HepG2 (cell line): ENCODE results near the gene ATP6V1G2. TPM values are rescaled to one million over a fixed set of nuclear protein-coding genes. Genes with fewer than 3 reads are reported as not detected.

ENCODE experiments used
- AHDC1 ChIP-seq: sonication (generic); formaldehyde crosslinking; IDR thresholded peaks from 2 replicates; pipeline ENCODE4 v1.5.1; 2020; ENCODE audit warnings: mild to moderate bottlenecking, missing genetic modification reagents, borderline replicate concordance
- CENPT ChIP-seq: sonication (generic); formaldehyde crosslinking; IDR thresholded peaks from 2 replicates; pipeline ENCODE4 v1.8.0; 2022; ENCODE audit warnings: low read depth, mild to moderate bottlenecking, moderate library complexity, missing genetic modification reagents
- FOSL2 ChIP-seq: sonication (generic); formaldehyde crosslinking; IDR thresholded peaks from 2 replicates; pipeline ENCODE4 v1.4.0; 2020; ENCODE audit warnings: missing genetic modification reagents
- HMG20B ChIP-seq: conservative IDR thresholded peaks from 2 replicates; pipeline ENCODE4 v1.6.1; 2016; ENCODE audit warnings: missing genetic modification reagents, missing compliant biosample characterization
- MNT ChIP-seq: fragments of 450-650 bp; IDR thresholded peaks from 2 replicates; pipeline ENCODE4 v1.6.1; 2016
- NBN ChIP-seq: fragments of 450-650 bp; conservative IDR thresholded peaks from 2 replicates; pipeline ENCODE4 v1.6.1; 2017
- NCOR1 ChIP-seq: fragments of 200-600 bp; sonication (generic); IDR thresholded peaks from 2 replicates; pipeline ENCODE4 v1.7.0; 2017; ENCODE audit warnings: antibody characterized with exemption, low read length, borderline replicate concordance
- PHF21A ChIP-seq: sonication (generic); formaldehyde crosslinking; IDR thresholded peaks from 2 replicates; pipeline ENCODE4 v1.5.0; 2020; ENCODE audit warnings: mild to moderate bottlenecking, missing genetic modification reagents
- PLSCR1 ChIP-seq: sonication (generic); formaldehyde crosslinking; IDR thresholded peaks from 2 replicates; pipeline ENCODE4 v1.5.0; 2020; ENCODE audit warnings: missing genetic modification reagents, mild to moderate bottlenecking, borderline replicate concordance
- PRPF4 ChIP-seq: fragments of 200-400 bp; formaldehyde crosslinking; IDR thresholded peaks from 2 replicates; pipeline ENCODE4 v1.6.1; 2016; ENCODE audit warnings: low read length, low read depth; ENCODE audit not compliant: poor library complexity, severe bottlenecking
- SOX6 ChIP-seq, 2 experiments: fragments of 450-650 bp in 1 of 2; sonication (generic) in 1 of 2; formaldehyde crosslinking in 1 of 2; IDR thresholded peaks; 2 replicates each; pipeline versions ENCODE4 v1.4.0 to v1.6.1; 2017 to 2020; ENCODE audit warnings: antibody characterized with exemption in 1 of 2, mild to moderate bottlenecking in 1 of 2, missing genetic modification reagents in 1 of 2
- XRCC5 ChIP-seq: fragments of 200-400 bp; formaldehyde crosslinking; optimal IDR thresholded peaks from 2 replicates; pipeline ENCODE3; 2017; ENCODE audit warnings: mild to moderate bottlenecking, low read length
- ZBTB43 ChIP-seq: sonication (generic); formaldehyde crosslinking; conservative IDR thresholded peaks from 2 replicates; pipeline ENCODE4 v1.4.0; 2020; ENCODE audit warnings: missing genetic modification reagents
- ZC3H13 ChIP-seq: sonication (generic); formaldehyde crosslinking; IDR thresholded peaks from 2 replicates; pipeline ENCODE4 v1.8.1; 2023; ENCODE audit warnings: mild to moderate bottlenecking, missing genetic modification reagents, moderate library complexity
- ZHX1 ChIP-seq: sonication (generic); formaldehyde crosslinking; IDR thresholded peaks from 2 replicates; pipeline ENCODE4 v1.8.1; 2022; ENCODE audit warnings: low read depth, mild to moderate bottlenecking, missing genetic modification reagents
- ZNF232 ChIP-seq: sonication (generic); formaldehyde crosslinking; IDR thresholded peaks from 2 replicates; pipeline ENCODE4 v1.4.0; 2020; ENCODE audit warnings: missing genetic modification reagents, borderline replicate concordance
- polyA plus RNA-seq, 8 experiments: library from polyadenylated mRNA; depleted of rRNA in 3 of 8; stranded (reverse) in 7 of 8; unstranded in 1 of 8; fragments of >200 nt; fragmentation: Illumina TruSeq in 4 of 8; extraction: Trizol in 4 of 8; gene quantifications; 2 replicates each; pipeline versions ENCODE4 v1.2.1 to v1.2.3, GENCODE V29; 2011 to 2016; ENCODE audit warnings: low read depth in 4 of 8, missing spikeins in 1 of 8, mixed read lengths in 1 of 8; ENCODE audit not compliant: insufficient read depth in 1 of 8
- total RNA-seq, 5 experiments: library from RNA; depleted of rRNA; stranded (reverse); fragments of >200 nt; fragmentation: Illumina TruSeq; extraction: Trizol; gene quantifications; 2 replicates each; pipeline ENCODE4 v1.2.3, GENCODE V29; 2016; ENCODE audit warnings: low read depth in 1 of 5

The ATP6V1G2 gene
- total and polyA plus RNA-seq, 2 of the 13 experiments (the other 11 are each of a cell fraction or from before 2014, with no cell fraction given): 0.27 to 0.83 TPM

GRCh38 chr6:31580807-31581433 lies 34.5 kb upstream of the ATP6V1G2 start (continued):
- TF ChIP-seq AHDC1: no peak
- no peak for TF ChIP-seq MNT
- no peak for TF ChIP-seq PLSCR1 (CRISPR knock-in tag)
- no peak for TF ChIP-seq SOX6 (IDR thresholded peaks at IDR 0.05)
- peak; percentile 62 for TF ChIP-seq SOX6 (CRISPR knock-in tag; IDR thresholded peaks at IDR 0.05)
- no peak for TF ChIP-seq NCOR1
- TF ChIP-seq HMG20B (CRISPR knock-in tag): peak; percentile 62; the same call in 1 of the 2 replicates
- peak; percentile 46; the same call in 1 of the 2 replicates for TF ChIP-seq FOSL2 (CRISPR knock-in tag)
- TF ChIP-seq NBN: no peak
- TF ChIP-seq PRPF4: no peak
- no peak for TF ChIP-seq ZNF232 (CRISPR knock-in tag)
- peak; percentile 22; the same call in 1 of the 2 replicates for TF ChIP-seq ZC3H13
- TF ChIP-seq PHF21A (CRISPR knock-in tag): peak; percentile 92
- TF ChIP-seq XRCC5: peak; percentile 97
- TF ChIP-seq ZBTB43 (CRISPR knock-in tag): no peak
- peak; percentile 53; the same call in 1 of the 2 replicates for TF ChIP-seq CENPT
- peak; percentile 60; the same call in 1 of the 2 replicates for TF ChIP-seq ZHX1 (CRISPR knock-in tag)
